Measurements from ENCODE around the gene GRIK4. TPM values are rescaled to one million over a fixed set of nuclear protein-coding genes. Genes with fewer than 3 reads are reported as not detected.

The GRIK4 gene
- total RNA-seq, 1 donor from 2014 or later: not detected

- H3K4me3 ChIP-seq: no peak overlapping the region
- H3K36me3 ChIP-seq: no peaks in the 10 kb centered on the region
- DNase-seq (ENCODE audit: low spot score in 2 of 2): peak in 1 of 2 donors; percentile 37
- no peak overlapping the region for H3K27ac ChIP-seq
- no peaks in the 10 kb centered on the region for H3K9me3 ChIP-seq
- no peak for TF ChIP-seq CTCF (IDR thresholded peaks at IDR 0.05)
- peaks cover 3 to 5% of the 10 kb centered on the region in 2 donors for H3K4me1 ChIP-seq
- intact Hi-C loops (cut with DNase I): no loop called here
- H3K27me3 ChIP-seq: no peaks in the 10 kb centered on the region
Measured at GRCh38 chr11:120562806-120563425, 51.4 kb downstream of the GRIK4 start.

DNA sequence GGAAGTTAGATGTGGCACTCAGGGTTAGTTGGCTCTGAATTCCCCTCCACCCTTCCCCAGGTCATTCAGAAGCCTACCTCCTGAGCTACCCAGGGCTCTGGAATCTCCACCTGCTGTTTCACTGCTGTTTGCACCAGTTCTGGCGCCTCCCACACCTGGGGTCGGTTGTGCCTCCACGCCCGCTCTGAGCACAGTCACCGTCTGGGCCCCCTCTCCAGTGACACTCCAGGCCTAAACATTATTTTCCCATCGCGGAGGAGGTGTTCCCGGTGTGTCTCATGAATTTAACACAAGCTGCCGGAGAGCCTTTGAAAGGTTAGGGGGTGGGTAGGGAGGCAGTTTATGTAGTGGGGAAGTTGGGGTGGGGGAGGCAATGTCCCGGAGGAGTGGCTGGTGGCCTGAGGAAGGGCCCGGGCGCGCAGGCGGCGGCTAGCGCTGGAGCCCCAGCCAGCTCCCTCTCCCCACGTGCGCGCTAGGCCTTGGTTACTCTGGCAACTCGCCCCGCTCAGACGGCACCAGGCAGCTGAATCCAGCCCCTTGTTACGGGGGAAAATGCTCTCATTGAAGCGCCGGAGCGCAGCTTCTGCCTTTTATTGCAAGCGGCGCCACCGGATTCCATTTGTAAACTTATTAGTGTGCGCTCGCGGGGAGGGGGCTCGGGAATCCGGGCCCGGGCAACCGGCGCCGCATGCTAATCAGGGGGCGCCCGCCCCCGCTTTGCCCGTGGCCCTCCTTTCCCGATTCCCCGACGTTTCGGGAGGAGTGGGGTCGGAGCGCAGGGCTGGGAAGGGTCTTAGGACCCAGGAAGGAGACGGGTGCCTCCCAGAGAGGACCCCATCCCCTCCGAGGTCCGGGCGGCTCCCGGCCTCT, 52.4 kb downstream of the GRIK4 start:
- no peaks in the 10 kb centered on the region for H3K36me3 ChIP-seq
- H3K9me3 ChIP-seq: no peaks in the 10 kb centered on the region
- H3K27me3 ChIP-seq: no peaks in the 10 kb centered on the region
- no peak overlapping the region for H3K27ac ChIP-seq
- H3K4me3 ChIP-seq: peak overlapping the region; percentile 46 to 56
- peaks cover 3 to 5% of the 10 kb centered on the region in 2 donors for H3K4me1 ChIP-seq
- TF ChIP-seq CTCF (IDR thresholded peaks at IDR 0.05): no peak
- DNase-seq (ENCODE audit: low spot score in 2 of 2): peak in 1 of 2 donors; percentile 53
- intact Hi-C loops (cut with DNase I): no loop called here

DNA sequence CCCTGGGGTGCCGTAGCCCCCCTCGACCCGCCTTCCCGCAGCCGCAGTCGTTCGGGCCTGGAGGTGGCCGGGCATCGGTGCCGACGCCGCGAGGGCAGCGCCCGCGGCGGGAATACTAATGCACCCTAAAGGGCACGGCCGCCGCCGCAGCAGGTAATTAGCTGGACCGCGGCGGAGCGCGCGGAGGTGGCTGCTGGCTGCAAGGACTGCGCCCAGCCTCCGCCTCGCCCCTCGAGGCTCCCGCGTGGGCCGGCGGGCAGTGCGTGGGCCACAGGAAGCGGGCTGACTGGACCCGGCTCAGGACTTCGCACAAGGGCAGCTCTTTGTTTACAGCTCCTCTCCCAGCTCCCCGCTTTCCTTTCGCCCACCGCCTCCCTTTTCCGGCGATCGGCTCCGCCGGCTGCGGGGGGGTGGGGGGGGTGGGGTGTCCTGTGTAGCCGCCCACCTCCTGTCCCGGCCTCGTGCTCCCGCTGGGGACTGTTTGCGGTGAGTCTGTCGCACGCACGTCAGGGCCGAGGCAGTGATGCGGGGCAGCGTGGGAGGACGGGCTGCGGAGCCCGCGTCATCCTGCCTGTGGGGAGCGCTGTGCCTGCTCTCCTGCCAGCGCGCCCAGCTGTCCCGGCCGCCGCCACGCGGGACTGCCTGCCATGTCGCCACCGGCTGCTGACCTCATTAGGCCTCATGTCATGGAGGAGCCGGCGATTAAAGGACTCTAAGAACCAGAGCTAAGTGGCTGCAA, 53.2 kb downstream of the GRIK4 start:
- no peaks in the 10 kb centered on the region for H3K36me3 ChIP-seq
- H3K27ac ChIP-seq: no peak overlapping the region
- peak in 1 of 2 donors; percentile 63 for DNase-seq (ENCODE audit: low spot score in 2 of 2)
- no peak for TF ChIP-seq CTCF (IDR thresholded peaks at IDR 0.05)
- intact Hi-C loops (cut with DNase I): no loop called here
- peaks cover 3 to 5% of the 10 kb centered on the region in 2 donors for H3K4me1 ChIP-seq
- no peaks in the 10 kb centered on the region for H3K9me3 ChIP-seq
- H3K4me3 ChIP-seq: peak overlapping the region; percentile 46 to 56
- no peaks in the 10 kb centered on the region for H3K27me3 ChIP-seq

DNA sequence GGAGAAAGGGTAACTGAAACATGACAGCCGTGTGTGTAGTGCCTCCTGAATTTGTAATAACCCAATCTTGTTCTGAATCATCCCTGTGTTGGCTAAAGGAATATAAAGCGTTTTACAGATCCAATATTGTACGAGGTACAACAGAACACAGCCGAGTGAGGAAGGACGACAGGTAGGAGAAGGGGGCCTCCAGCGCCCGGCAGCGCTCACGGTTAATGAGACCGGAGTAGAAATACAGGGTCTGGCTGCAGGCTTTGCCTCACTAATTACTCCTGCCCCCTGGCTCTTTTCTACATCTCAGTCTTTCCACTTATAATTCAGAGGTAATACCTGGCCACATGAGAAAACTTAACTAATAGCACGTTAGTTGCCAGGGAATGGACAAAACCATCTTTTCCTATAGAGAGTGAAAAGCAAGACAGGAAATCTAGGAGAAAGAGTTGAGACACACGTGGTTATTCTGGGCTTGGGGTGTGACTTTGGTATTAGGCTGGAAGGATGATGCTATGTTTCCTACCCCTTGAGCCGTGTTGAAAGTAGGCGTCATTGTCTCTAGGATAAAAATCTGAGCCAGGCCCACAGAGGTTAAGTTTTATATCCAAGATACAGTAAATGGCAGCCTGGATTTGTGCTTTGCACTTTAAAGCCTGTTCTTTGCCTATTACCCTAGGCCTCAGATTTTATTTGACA, 54.1 kb downstream of the GRIK4 start:
- H3K27me3 ChIP-seq: no peaks in the 10 kb centered on the region

More for the DNA sequence above, 54.1 kb downstream of the GRIK4 start:
- Histone ChIP-seq H3K27ac (no peak overlapping the region), H3K4me3 (no peak overlapping the region), H3K36me3 (no peaks in the 10 kb centered on the region), H3K4me1 (peaks cover 3 to 5% of the 10 kb centered on the region in 2 donors), H3K9me3 (no peaks in the 10 kb centered on the region)
- peak in 1 of 2 donors; percentile 31 for DNase-seq (ENCODE audit: low spot score in 2 of 2)
- intact Hi-C loops (cut with DNase I): no loop called here
- no peak for TF ChIP-seq CTCF (IDR thresholded peaks at IDR 0.05)
